IPS-18c (cell line): ENCODE data around the gene NIN.

Experiments used
- H3K4me3 ChIP-seq: 2 replicates; pipeline ENCODE4 v1.7.0; 2013; ENCODE audit warnings: low read depth, mild to moderate bottlenecking, low read length, moderate library complexity; ENCODE audit not compliant: insufficient read depth
- H3K9me3 ChIP-seq: one replicate; pipeline ENCODE4 v1.6.1; 2013; ENCODE audit warnings: mild to moderate bottlenecking, low read length, moderate library complexity; ENCODE audit not compliant: control insufficient read depth, insufficient read depth

NIN gene, protein sequence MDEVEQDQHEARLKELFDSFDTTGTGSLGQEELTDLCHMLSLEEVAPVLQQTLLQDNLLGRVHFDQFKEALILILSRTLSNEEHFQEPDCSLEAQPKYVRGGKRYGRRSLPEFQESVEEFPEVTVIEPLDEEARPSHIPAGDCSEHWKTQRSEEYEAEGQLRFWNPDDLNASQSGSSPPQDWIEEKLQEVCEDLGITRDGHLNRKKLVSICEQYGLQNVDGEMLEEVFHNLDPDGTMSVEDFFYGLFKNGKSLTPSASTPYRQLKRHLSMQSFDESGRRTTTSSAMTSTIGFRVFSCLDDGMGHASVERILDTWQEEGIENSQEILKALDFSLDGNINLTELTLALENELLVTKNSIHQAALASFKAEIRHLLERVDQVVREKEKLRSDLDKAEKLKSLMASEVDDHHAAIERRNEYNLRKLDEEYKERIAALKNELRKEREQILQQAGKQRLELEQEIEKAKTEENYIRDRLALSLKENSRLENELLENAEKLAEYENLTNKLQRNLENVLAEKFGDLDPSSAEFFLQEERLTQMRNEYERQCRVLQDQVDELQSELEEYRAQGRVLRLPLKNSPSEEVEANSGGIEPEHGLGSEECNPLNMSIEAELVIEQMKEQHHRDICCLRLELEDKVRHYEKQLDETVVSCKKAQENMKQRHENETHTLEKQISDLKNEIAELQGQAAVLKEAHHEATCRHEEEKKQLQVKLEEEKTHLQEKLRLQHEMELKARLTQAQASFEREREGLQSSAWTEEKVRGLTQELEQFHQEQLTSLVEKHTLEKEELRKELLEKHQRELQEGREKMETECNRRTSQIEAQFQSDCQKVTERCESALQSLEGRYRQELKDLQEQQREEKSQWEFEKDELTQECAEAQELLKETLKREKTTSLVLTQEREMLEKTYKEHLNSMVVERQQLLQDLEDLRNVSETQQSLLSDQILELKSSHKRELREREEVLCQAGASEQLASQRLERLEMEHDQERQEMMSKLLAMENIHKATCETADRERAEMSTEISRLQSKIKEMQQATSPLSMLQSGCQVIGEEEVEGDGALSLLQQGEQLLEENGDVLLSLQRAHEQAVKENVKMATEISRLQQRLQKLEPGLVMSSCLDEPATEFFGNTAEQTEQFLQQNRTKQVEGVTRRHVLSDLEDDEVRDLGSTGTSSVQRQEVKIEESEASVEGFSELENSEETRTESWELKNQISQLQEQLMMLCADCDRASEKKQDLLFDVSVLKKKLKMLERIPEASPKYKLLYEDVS (N-terminal part only)

DNA sequence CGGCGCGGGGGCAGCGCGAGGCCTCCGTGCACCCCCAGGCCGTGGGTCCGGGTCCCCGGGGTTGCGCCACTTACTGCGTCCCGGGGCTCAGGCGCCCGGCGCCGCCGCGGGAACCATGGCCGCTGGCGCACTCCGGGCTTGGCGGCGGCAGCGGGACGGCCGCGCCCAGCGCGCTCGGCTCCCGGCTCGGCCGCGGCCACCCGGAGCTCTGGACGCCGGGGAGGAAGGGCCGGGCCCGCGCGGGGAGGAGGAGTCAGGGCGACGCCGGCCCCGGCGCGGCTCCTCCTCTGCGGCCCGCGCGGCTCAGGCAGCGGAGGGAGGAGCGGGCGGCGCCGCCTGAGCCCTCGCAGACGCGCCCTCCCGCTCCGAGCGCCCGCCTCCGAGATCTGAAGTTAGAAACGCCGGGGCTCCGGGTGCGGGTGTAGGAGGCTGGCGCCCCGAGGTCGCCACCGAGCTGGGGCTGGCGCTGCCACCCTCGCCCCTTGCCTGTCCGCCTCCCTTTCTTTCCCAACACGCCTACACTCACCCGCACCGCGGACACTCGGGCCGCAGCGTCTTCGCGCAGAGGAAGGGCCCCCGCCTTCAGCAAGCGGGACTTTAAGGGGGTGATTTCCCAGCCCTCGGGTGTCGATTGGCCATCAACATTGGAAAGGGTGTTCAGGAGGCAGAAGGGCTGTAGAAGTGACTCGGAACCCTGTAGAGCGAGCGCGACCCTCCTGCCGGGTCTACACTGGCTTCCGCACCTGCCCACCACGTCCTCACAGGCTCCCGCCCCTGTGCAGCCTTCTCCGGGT lies at the start of gene NIN:
Gene NIN, minus strand, starts transcription at position 231 of the 794 bp plus-strand sequence. CDS start 9,106 bp downstream, outside the sequence.
- Histone ChIP-seq H3K9me3 (no peaks in the 10 kb centered on the region), H3K4me3 (peak within 1 kb of the TSS; percentile 85)

DNA sequence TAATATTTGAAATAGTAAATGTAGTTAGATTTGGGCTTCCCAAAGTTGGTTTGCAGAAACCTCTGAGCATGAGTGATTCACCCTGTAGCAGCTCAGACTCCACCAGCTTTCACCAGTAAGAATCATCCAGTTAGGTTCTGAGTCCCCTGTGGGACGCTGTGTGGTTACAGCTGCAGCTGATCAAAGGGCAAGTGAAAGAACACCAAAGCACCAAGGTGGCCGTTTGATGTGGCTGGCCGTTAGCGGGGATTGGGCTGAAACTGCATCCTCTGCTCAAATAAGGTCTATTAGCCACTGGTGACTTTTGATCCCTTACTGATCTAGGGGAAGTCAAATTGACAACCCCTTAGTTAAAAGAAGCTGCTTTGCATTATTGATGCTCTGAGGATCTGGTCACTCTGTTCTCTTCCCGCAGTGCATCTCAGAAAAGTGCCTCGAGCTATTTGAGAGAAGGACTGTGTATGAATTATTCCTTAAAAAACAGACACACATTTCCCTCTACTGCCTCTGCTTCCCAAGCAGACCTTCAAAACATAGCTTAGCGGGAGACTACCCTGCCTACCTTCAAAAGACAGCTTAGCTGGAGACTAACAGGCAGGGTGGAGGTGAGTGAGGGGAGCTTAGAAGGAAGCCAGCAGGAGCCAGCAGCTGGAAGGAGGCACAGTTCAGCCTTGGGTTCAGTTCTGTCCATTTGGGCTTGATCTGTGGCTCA lies 44.6 kb upstream of the NIN start:
- Histone ChIP-seq H3K9me3 (no peaks in the 10 kb centered on the region), H3K4me3 (no peak overlapping the region)

DNA sequence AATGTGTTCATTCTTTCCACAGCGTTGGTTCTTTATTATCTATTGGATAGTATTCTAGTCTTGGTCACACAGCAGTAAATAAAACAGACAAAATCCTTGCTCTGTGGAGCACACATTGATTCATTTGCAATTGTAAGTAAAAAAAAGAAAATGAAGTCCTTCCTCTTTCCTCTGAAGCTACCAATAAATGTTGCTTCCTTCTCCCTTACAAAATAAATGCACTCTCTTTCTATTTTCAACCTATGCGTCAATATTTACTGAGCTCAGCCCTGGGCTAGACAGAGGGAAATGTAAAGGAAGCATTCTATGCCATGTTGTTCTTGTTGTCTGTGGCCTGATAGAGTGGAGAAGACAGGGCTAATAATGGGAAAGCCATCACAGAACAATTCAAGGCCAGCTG lies 43.8 kb upstream of the NIN start:
- H3K9me3 ChIP-seq: no peaks in the 10 kb centered on the region
- no peak overlapping the region for H3K4me3 ChIP-seq

DNA sequence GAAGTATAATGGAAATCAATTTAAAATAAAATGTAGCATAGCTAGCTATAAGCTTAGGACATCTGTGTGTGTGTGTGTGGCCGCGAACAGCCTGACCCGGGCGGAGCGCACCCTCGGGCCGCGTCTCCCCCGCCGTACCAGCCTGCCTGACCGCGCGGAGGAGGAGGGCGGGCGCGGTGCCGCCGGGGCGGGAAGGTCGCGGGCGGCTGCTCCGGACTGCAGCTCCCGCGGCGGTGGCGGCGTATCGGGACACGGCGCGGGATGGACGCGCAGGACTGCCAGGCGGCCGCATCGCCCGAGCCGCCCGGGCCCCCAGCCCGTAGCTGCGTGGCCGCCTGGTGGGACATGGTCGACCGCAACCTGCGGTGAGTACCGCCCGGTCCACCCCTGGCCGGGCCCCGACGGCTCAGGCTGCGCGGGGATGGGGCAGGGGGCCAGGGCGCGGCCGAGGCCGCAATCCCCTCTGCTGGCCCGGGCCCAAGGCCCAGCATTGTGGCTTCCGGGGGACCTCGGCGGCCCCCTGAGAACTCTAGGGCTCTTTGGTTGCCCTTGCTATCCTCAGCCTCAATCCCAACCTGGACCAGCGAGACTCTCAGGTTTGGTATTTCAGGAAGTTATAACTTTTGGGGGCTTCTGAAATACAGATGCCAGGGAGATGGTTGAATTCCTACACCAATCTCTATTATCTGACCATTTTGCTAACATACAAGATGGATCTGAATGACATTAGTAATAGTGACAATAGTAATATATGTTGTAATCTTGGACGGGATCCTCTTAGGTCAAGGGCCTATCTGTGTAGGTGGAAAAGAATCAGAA lies 41.2 kb upstream of the NIN start, which contains the start of gene ABHD12B:
Gene ABHD12B, plus strand, starts transcription at position 140 of the 819 bp plus-strand sequence. Its CDS starts 122 bp downstream, at position 262.
- H3K9me3 ChIP-seq: no peaks in the 10 kb centered on the region
- H3K4me3 ChIP-seq: peak within 1 kb of the TSS; percentile 40

DNA sequence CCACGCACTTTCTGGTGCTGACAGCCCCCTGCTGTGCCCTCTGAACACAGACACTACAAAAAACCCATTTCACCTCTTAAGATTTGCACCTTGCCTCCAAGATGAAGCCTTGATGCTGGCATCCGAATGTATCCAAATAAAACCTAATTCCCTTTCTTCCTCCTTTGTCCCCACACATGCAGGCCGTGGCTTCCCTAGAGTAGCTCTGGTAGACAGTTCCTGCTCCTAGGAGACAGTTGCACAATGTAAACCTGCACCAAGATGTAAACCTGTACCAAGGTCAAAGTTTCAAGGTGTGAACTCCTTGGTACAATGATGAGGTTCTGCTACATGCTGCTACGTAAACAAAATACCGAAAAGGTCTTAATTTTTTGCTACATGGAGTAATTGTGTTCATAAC lies 40.3 kb upstream of the NIN start:
- Histone ChIP-seq H3K9me3 (no peaks in the 10 kb centered on the region), H3K4me3 (no peak overlapping the region)

DNA sequence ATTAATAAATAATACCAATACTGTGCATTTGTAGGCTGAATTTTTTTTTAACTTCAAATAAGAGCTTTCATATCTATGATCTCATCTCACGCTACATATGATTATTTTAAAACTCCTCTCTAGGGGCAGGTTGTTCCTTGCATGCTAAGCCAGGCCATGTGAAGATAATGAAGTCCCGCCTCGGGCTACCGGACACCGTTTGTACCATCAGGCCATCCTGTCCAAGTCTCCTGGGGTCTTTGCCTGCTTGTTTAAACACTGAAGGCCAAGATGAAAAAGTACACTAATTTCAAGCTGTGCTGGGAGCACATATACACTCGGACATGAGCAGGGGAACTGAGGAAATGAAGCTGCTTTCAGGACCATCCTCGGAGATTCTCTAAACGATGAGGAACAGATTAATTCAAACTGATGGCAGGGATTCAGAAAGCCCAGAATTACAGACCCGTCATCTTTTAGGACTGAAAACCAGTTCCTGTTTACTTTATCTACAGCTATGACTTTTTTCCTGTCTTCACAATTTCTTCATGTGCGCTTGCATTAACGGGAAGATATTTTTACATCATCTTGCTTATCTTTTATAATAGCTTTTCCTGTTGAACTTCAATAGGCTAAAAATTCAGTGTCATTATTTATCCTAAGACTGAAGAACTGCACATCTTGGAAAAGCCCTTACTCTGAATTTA lies 34.6 kb upstream of the NIN start:
- Histone ChIP-seq H3K9me3 (no peaks in the 10 kb centered on the region), H3K4me3 (no peak overlapping the region)

DNA sequence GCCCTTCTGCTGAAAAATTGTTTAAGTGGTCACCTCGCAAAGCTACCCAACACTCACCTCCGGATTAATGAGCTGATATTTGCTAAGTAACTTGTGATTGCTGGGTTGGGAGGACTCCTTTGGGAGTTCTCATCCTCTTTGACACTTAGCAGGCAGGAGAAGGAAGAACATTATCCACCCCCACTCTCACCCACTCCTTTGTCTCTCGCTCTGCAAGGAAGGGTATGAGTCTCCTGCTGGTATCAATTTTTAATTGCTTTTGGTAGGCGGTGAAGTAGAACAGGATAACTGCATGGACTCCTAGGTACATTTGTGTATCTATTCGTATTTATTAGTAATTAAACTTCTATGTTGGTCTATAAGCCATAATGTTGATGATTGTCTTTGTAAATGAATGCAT lies 34.0 kb upstream of the NIN start:
- Histone ChIP-seq H3K9me3 (no peaks in the 10 kb centered on the region), H3K4me3 (no peak overlapping the region)

DNA sequence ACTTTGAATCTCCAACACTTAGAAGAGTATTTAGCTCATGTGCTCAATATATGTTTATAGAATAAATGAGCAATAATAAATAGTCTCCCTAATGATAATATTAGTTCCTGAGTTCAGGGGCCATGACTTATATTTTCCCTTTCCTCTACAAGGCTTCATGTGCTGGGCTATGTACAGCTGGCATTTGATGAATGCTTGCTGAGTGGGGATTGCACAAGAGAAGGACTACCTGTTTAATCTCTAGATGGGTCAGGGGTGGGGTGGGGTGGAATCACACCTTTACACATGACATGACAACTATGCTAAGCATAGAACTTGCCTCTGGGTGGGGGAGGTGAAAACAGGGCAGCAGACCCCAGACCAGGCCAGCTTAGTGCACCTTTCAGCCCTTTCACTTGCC lies 33.3 kb upstream of the NIN start:
- Histone ChIP-seq H3K4me3 (no peak overlapping the region), H3K9me3 (no peaks in the 10 kb centered on the region)

DNA sequence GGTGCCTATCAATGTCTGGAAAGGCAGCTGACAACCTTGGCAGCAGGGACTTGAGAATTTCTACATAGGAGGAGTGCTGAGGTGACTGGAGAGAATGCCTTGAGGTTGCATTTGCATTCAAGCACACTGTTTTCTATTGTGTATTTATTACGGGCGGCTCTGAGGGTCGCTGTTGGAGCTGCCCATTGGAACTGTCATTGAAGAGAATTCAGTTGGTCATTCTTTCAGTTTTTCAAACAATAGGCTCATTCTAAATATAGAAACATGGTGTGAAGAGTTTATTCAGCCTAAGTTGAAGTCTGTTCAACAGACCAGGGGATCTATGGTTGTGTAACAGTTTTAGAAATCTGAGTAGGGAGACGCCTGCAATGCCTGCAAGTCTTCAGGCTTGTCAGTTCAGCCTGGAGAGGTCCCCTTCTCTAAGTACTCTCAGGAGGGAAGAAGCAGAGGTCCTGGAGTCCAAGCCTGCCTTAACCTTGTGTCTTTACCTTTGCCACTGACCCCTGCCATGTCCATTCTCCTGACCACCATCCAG lies 31.1 kb upstream of the NIN start:
- no peak overlapping the region for H3K4me3 ChIP-seq
- no peaks in the 10 kb centered on the region for H3K9me3 ChIP-seq

DNA sequence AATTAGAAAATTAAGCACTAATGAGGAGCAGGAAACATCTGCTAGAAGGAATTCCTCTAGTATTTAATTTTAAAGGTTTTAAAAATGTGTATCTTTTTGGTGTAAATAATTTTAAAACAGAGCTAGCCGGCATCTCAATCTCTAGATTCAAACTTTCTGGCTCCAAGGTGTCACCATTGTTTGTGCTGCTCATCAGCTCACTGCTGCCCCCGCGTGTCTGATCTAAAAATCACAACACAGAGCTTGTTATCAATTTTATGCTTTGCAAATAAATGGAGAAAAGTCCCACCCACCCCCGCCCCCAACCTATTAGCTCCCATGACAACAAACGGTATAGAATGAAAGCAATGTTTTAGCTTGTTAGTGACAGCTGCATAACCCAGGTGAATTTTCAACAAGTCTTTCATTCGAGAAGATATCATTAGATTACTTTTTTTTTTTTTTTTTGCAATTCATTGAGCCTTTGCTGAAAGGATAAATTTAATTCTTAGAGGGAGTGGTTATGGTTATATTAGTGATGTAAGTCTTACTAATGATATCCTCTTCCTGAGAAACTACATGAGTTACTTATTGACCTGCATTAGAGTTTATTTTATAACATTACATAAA lies 29.6 kb upstream of the NIN start:
- no peaks in the 10 kb centered on the region for H3K9me3 ChIP-seq
- H3K4me3 ChIP-seq: no peak overlapping the region

DNA sequence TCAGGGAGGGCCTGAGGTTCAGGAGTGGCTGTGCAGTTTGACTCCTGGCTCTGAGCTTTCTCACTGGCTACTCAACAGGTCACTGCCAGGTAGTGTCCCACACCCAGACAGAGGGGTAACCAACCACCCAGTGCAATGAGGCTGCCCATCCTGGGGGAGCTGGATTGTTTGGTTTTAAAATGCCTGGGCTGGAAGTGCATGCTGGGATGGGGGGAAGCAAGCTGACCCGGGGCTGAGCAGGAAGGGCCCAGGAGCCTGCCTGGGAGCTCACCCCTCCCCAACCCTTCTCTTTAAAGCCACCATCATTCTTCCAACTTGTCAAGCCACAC lies 28.3 kb upstream of the NIN start:
- H3K4me3 ChIP-seq: no peak overlapping the region

DNA sequence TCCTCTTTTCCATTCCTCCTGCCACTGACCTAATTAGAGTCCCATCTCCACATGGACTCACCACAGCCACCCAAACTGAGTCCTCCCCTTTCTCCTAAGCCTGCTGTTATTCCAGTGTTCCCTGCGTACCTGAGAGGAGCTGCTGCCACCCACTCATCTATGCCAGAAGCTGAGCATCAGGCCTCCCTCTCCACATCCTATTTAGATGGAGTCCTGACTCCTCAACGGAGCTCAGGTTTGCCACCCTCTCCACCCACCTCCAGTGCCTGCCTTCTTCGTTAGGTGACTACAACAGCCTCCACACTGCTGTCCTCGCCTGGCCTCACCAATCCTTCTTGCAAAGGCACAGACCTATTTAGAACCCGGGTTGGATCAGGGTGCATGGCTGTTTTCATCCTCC lies 25.7 kb upstream of the NIN start:
- Histone ChIP-seq H3K4me3 (no peak overlapping the region), H3K9me3 (no peaks in the 10 kb centered on the region)

More for the DNA sequence above, 28.3 kb upstream of the NIN start:
- H3K9me3 ChIP-seq: no peaks in the 10 kb centered on the region

DNA sequence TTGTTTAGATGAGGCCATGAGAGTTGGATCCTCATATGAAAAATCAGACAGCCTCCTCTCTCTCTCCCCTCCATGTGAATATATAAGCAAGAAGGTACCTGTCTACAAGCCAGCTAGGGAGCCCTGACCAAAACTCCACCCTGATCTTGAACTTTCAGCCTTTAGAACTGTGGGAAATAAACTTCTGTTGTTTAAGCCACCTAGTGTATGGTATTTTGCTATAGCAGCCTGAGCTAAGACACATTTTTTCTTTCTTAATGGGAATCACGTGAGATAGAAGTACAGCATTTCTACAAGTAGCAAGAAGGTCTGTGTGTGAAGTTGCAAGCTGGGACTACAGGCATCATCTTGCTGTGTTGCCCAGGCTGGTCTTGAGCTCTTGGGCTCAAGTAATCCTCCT lies 24.6 kb upstream of the NIN start:
- H3K4me3 ChIP-seq: no peak overlapping the region

DNA sequence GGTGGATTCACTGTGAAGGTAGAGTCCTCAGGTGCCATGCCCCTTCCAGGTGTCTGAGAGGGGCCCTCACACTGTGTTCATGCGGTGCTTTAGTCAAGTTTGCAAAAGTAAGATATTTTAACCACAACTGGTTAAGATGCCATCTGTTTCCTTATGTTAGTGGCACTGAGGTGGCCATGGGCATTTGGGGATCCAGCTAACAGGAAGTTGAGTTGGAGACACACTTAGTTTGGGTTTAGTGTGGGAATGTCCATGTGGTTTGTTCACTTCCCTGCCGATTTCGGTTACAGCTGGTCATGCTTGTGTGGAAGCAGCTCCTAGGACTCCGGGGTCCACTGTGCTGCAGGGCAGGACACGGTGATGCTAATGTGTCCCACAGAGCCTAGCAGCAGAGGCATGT lies 23.6 kb upstream of the NIN start:
- Histone ChIP-seq H3K9me3 (no peaks in the 10 kb centered on the region), H3K4me3 (no peak overlapping the region)

More for the DNA sequence above, 24.6 kb upstream of the NIN start:
- no peaks in the 10 kb centered on the region for H3K9me3 ChIP-seq
